KOPT-K1 (cell line): ENCODE measurements around the gene LNPEP.
A peak's percentile ranks its signal among the peaks of the same experiment; 100 is the strongest.

Source experiments
- H3K27ac ChIP-seq: fragments of 200-600 bp; sonication (generic); 2 replicates; pipeline ENCODE4 v1.5.1; 2016; ENCODE audit warnings: antibody characterized with exemption, mild to moderate bottlenecking, low read depth, low read length; ENCODE audit not compliant: poor library complexity, severe bottlenecking
- H3K36me3 ChIP-seq: fragments of 200-600 bp; sonication (generic); 2 replicates; pipeline ENCODE4 v1.5.1; 2017; ENCODE audit warnings: antibody characterized with exemption, mild to moderate bottlenecking, low read length, moderate library complexity; ENCODE audit not compliant: insufficient read depth
- H3K9me3 ChIP-seq: fragments of 200-600 bp; sonication (generic); 2 replicates; pipeline ENCODE4 v1.5.1; 2017; ENCODE audit warnings: antibody characterized with exemption, low read length, mild to moderate bottlenecking; ENCODE audit not compliant: insufficient read depth, poor library complexity, severe bottlenecking

The LNPEP gene

GRCh38 chr5:96962540-96962991 lies 26.7 kb downstream of the LNPEP start:
- no peaks in the 10 kb centered on the region for H3K9me3 ChIP-seq
- 0 out of 2 replicates have a peak, but pooled peaks cover 7% of the 10 kb centered on the region for H3K36me3 ChIP-seq
- peak overlapping the region; percentile 83 for H3K27ac ChIP-seq

- peak overlapping the region; percentile 83 for H3K27ac ChIP-seq
These were observed 27.4 kb downstream of the LNPEP start for GRCh38 chr5:96963267-96963666.

GRCh38 chr5:96966801-96967200 lies 30.9 kb downstream of the LNPEP start:
- Histone ChIP-seq H3K9me3 (no peaks in the 10 kb centered on the region), H3K36me3 (0 out of 2 replicates have a peak, but pooled peaks cover 7% of the 10 kb centered on the region), H3K27ac (no peak overlapping the region)

More at GRCh38 chr5:96963267-96963666, 27.4 kb downstream of the LNPEP start:
- Histone ChIP-seq H3K9me3 (no peaks in the 10 kb centered on the region), H3K36me3 (0 out of 2 replicates have a peak, but pooled peaks cover 7% of the 10 kb centered on the region)

GRCh38 chr5:96967400-96967799 lies 31.5 kb downstream of the LNPEP start:
- 0 out of 2 replicates have a peak, but pooled peaks cover 7% of the 10 kb centered on the region for H3K36me3 ChIP-seq
- H3K27ac ChIP-seq, result no peak overlapping the region
- no peaks in the 10 kb centered on the region for H3K9me3 ChIP-seq

GRCh38 chr5:96968074-96968473 lies 32.2 kb downstream of the LNPEP start:
- Histone ChIP-seq H3K36me3 (0 out of 2 replicates have a peak, but pooled peaks cover 7% of the 10 kb centered on the region), H3K27ac (no peak overlapping the region), H3K9me3 (no peaks in the 10 kb centered on the region)

GRCh38 chr5:96968614-96969013 lies 32.7 kb downstream of the LNPEP start:
- no peak overlapping the region for H3K27ac ChIP-seq

GRCh38 chr5:96969366-96969765 lies 33.5 kb downstream of the LNPEP start:
- no peaks in the 10 kb centered on the region for H3K9me3 ChIP-seq
- H3K27ac ChIP-seq, result no peak overlapping the region
- 0 out of 2 replicates have a peak, but pooled peaks cover 7% of the 10 kb centered on the region for H3K36me3 ChIP-seq

More at GRCh38 chr5:96968614-96969013, 32.7 kb downstream of the LNPEP start:
- Histone ChIP-seq H3K9me3 (no peaks in the 10 kb centered on the region), H3K36me3 (0 out of 2 replicates have a peak, but pooled peaks cover 7% of the 10 kb centered on the region)

- H3K9me3 ChIP-seq, result no peaks in the 10 kb centered on the region
- no peaks in the 10 kb centered on the region for H3K36me3 ChIP-seq
- H3K27ac ChIP-seq, result peak overlapping the region; percentile 52
These were observed 36.9 kb downstream of the LNPEP start for GRCh38 chr5:96972599-96973334.

- Histone ChIP-seq H3K36me3 (peaks cover 5% of the 10 kb centered on the region; the same call in 1 of the 2 replicates), H3K27ac (peak overlapping the region; percentile 52), H3K9me3 (no peaks in the 10 kb centered on the region)
These were observed 37.9 kb downstream of the LNPEP start for GRCh38 chr5:96973532-96974401.

GRCh38 chr5:96975656-96976055 lies 39.8 kb downstream of the LNPEP start:
- H3K9me3 ChIP-seq, result no peaks in the 10 kb centered on the region
- H3K36me3 ChIP-seq, result peaks cover 24% of the 10 kb centered on the region
- no peak overlapping the region for H3K27ac ChIP-seq

- H3K27ac ChIP-seq, result no peak overlapping the region
- H3K36me3 ChIP-seq, result peaks cover 40% of the 10 kb centered on the region
- H3K9me3 ChIP-seq, result no peaks in the 10 kb centered on the region
These were observed 41.3 kb downstream of the LNPEP start for GRCh38 chr5:96977228-96977627.

GRCh38 chr5:96978812-96979449 lies 43.1 kb downstream of the LNPEP start:
- Histone ChIP-seq H3K27ac (no peak overlapping the region), H3K9me3 (no peaks in the 10 kb centered on the region)

GRCh38 chr5:96984506-96985192 lies 48.8 kb downstream of the LNPEP start:
- H3K36me3 ChIP-seq, result peaks cover 82% of the 10 kb centered on the region

More at GRCh38 chr5:96978812-96979449, 43.1 kb downstream of the LNPEP start:
- peaks cover 47% of the 10 kb centered on the region for H3K36me3 ChIP-seq

GRCh38 chr5:96986450-96986849 lies 50.6 kb downstream of the LNPEP start:
- peaks cover 82% of the 10 kb centered on the region for H3K36me3 ChIP-seq

More at GRCh38 chr5:96984506-96985192, 48.8 kb downstream of the LNPEP start:
- no peaks in the 10 kb centered on the region for H3K9me3 ChIP-seq
- H3K27ac ChIP-seq, result no peak overlapping the region

More at GRCh38 chr5:96986450-96986849, 50.6 kb downstream of the LNPEP start:
- H3K9me3 ChIP-seq, result no peaks in the 10 kb centered on the region
- no peak overlapping the region for H3K27ac ChIP-seq
